Measurements from ENCODE around the gene PRR19.

PRR19 gene

DNA sequence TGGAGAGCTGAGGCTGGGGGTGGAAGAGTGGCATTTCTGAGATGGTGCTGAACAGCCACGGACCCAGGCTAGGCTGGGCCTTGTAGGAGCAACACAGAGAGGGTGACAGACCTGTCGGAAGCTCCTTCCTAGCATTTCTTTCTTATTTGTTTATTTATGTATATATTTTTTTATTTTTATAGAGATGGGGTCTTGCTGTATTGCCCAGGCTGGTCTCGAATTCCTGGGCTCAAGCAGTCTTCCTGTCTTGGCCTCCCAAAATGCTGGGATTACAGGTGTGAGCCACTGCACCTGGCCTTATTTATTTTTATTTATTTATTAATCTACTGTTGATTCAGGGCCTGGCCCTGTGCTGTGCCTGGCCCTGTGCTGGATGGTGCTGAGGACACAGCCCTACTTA is 26.4 kb upstream of the PRR19 start:
- TF ChIP-seq TOX (CRISPR knock-in tag; IDR thresholded peaks at IDR 0.05; ENCODE audit: borderline replicate concordance) = no peak
- TF ChIP-seq, protein P1, sequence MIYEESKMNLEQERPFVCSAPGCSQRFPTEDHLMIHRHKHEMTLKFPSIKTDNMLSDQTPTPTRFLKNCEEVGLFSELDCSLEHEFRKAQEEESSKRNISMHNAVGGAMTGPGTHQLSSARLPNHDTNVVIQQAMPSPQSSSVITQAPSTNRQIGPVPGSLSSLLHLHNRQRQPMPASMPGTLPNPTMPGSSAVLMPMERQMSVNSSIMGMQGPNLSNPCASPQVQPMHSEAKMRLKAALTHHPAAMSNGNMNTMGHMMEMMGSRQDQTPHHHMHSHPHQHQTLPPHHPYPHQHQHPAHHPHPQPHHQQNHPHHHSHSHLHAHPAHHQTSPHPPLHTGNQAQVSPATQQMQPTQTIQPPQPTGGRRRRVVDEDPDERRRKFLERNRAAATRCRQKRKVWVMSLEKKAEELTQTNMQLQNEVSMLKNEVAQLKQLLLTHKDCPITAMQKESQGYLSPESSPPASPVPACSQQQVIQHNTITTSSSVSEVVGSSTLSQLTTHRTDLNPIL (CRISPR knock-in tag; IDR thresholded peaks at IDR 0.05; ENCODE audit: low read depth) = no peak
- TF ChIP-seq, protein P2, sequence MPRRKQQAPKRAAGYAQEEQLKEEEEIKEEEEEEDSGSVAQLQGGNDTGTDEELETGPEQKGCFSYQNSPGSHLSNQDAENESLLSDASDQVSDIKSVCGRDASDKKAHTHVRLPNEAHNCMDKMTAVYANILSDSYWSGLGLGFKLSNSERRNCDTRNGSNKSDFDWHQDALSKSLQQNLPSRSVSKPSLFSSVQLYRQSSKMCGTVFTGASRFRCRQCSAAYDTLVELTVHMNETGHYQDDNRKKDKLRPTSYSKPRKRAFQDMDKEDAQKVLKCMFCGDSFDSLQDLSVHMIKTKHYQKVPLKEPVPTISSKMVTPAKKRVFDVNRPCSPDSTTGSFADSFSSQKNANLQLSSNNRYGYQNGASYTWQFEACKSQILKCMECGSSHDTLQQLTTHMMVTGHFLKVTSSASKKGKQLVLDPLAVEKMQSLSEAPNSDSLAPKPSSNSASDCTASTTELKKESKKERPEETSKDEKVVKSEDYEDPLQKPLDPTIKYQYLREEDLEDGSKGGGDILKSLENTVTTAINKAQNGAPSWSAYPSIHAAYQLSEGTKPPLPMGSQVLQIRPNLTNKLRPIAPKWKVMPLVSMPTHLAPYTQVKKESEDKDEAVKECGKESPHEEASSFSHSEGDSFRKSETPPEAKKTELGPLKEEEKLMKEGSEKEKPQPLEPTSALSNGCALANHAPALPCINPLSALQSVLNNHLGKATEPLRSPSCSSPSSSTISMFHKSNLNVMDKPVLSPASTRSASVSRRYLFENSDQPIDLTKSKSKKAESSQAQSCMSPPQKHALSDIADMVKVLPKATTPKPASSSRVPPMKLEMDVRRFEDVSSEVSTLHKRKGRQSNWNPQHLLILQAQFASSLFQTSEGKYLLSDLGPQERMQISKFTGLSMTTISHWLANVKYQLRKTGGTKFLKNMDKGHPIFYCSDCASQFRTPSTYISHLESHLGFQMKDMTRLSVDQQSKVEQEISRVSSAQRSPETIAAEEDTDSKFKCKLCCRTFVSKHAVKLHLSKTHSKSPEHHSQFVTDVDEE (CRISPR knock-in tag; IDR thresholded peaks at IDR 0.05) = no peak
- no peak for TF ChIP-seq PPARA (CRISPR knock-in tag; IDR thresholded peaks at IDR 0.05; ENCODE audit: borderline replicate concordance)
- TF ChIP-seq ZNF70 (CRISPR knock-in tag; IDR thresholded peaks at IDR 0.05) = no peak
- no peak for TF ChIP-seq ZNF8 (CRISPR knock-in tag; IDR thresholded peaks at IDR 0.05)
- TF ChIP-seq RARB (CRISPR knock-in tag; IDR thresholded peaks at IDR 0.05) = no peak
- TF ChIP-seq, protein P3, sequence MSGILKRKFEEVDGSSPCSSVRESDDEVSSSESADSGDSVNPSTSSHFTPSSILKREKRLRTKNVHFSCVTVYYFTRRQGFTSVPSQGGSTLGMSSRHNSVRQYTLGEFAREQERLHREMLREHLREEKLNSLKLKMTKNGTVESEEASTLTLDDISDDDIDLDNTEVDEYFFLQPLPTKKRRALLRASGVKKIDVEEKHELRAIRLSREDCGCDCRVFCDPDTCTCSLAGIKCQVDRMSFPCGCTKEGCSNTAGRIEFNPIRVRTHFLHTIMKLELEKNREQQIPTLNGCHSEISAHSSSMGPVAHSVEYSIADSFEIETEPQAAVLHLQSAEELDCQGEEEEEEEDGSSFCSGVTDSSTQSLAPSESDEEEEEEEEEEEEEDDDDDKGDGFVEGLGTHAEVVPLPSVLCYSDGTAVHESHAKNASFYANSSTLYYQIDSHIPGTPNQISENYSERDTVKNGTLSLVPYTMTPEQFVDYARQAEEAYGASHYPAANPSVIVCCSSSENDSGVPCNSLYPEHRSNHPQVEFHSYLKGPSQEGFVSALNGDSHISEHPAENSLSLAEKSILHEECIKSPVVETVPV (CRISPR knock-in tag; IDR thresholded peaks at IDR 0.05) = no peak
- TF ChIP-seq ARNTL (CRISPR knock-in tag; IDR thresholded peaks at IDR 0.05; ENCODE audit: borderline replicate concordance, low read depth) = no peak
- no peak for TF ChIP-seq TCF4 (CRISPR knock-in tag; IDR thresholded peaks at IDR 0.05; ENCODE audit: borderline replicate concordance)
- no peak for TF ChIP-seq SNAI2 (CRISPR knock-in tag; IDR thresholded peaks at IDR 0.05)
- TF ChIP-seq, protein P4, sequence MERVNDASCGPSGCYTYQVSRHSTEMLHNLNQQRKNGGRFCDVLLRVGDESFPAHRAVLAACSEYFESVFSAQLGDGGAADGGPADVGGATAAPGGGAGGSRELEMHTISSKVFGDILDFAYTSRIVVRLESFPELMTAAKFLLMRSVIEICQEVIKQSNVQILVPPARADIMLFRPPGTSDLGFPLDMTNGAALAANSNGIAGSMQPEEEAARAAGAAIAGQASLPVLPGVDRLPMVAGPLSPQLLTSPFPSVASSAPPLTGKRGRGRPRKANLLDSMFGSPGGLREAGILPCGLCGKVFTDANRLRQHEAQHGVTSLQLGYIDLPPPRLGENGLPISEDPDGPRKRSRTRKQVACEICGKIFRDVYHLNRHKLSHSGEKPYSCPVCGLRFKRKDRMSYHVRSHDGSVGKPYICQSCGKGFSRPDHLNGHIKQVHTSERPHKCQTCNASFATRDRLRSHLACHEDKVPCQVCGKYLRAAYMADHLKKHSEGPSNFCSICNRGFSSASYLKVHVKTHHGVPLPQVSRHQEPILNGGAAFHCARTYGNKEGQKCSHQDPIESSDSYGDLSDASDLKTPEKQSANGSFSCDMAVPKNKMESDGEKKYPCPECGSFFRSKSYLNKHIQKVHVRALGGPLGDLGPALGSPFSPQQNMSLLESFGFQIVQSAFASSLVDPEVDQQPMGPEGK (CRISPR knock-in tag; IDR thresholded peaks at IDR 0.05; ENCODE audit: borderline replicate concordance) = no peak
- TF ChIP-seq CSDC2 (CRISPR knock-in tag; IDR thresholded peaks at IDR 0.05) = no peak
- TF ChIP-seq ZFP3 (CRISPR knock-in tag; IDR thresholded peaks at IDR 0.05) = no peak
- TF ChIP-seq ESRRG (CRISPR knock-in tag; IDR thresholded peaks at IDR 0.05) = no peak
- no peak for TF ChIP-seq GLIS3 (CRISPR knock-in tag; IDR thresholded peaks at IDR 0.05)
- no peak for TF ChIP-seq ISL1 (CRISPR knock-in tag; IDR thresholded peaks at IDR 0.05)
- no peak for TF ChIP-seq BACH2 (CRISPR knock-in tag; IDR thresholded peaks at IDR 0.05; ENCODE audit: borderline replicate concordance)
- ATAC-seq = no peak

DNA sequence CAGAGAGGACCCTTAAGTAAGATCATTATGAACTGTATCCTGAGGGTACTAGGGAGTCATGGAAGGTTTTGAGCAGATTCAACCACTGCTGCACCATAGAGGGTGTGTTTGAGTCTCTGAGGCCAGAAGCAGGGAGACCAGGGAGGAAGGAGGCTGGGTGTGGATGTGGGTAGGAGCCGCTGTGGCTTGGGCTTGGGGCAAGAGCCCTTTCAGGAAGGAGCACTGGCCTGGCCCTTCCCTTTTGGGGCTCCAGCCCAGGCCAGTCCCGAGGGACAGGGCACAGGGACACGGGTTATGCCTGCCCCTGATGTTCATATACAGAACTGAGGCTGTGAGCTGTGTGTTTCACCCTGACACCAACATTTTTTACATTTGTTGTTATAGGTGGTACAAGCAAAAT is 25.6 kb upstream of the PRR19 start:
- TF ChIP-seq ZNF70 (CRISPR knock-in tag; IDR thresholded peaks at IDR 0.05) = no peak
- TF ChIP-seq, protein P2 (CRISPR knock-in tag; IDR thresholded peaks at IDR 0.05) = no peak
- no peak for TF ChIP-seq PPARA (CRISPR knock-in tag; IDR thresholded peaks at IDR 0.05; ENCODE audit: borderline replicate concordance)
- TF ChIP-seq ESRRG (CRISPR knock-in tag; IDR thresholded peaks at IDR 0.05) = no peak
- TF ChIP-seq, protein P5, sequence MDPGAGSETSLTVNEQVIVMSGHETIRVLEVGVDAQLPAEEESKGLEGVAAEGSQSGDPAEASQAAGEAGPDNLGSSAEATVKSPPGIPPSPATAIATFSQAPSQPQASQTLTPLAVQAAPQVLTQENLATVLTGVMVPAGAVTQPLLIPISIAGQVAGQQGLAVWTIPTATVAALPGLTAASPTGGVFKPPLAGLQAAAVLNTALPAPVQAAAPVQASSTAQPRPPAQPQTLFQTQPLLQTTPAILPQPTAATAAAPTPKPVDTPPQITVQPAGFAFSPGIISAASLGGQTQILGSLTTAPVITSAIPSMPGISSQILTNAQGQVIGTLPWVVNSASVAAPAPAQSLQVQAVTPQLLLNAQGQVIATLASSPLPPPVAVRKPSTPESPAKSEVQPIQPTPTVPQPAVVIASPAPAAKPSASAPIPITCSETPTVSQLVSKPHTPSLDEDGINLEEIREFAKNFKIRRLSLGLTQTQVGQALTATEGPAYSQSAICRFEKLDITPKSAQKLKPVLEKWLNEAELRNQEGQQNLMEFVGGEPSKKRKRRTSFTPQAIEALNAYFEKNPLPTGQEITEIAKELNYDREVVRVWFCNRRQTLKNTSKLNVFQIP (CRISPR knock-in tag; IDR thresholded peaks at IDR 0.05; ENCODE audit: borderline replicate concordance, low read depth) = no peak
- no peak for TF ChIP-seq TCF4 (CRISPR knock-in tag; IDR thresholded peaks at IDR 0.05; ENCODE audit: borderline replicate concordance)
- no peak for TF ChIP-seq ZFP3 (CRISPR knock-in tag; IDR thresholded peaks at IDR 0.05)
- no peak for TF ChIP-seq ZNF8 (CRISPR knock-in tag; IDR thresholded peaks at IDR 0.05)
- no peak for TF ChIP-seq BACH2 (CRISPR knock-in tag; IDR thresholded peaks at IDR 0.05; ENCODE audit: borderline replicate concordance)
- TF ChIP-seq, protein P4 (CRISPR knock-in tag; IDR thresholded peaks at IDR 0.05; ENCODE audit: borderline replicate concordance) = no peak
- no peak for TF ChIP-seq CSDC2 (CRISPR knock-in tag; IDR thresholded peaks at IDR 0.05)
- TF ChIP-seq SNAI2 (CRISPR knock-in tag; IDR thresholded peaks at IDR 0.05) = no peak
- TF ChIP-seq ZFP30 (CRISPR knock-in tag; IDR thresholded peaks at IDR 0.05) = no peak
- TF ChIP-seq, protein P3 (CRISPR knock-in tag; IDR thresholded peaks at IDR 0.05) = no peak
- no peak for TF ChIP-seq TOX (CRISPR knock-in tag; IDR thresholded peaks at IDR 0.05; ENCODE audit: borderline replicate concordance)
- TF ChIP-seq GLIS3 (CRISPR knock-in tag; IDR thresholded peaks at IDR 0.05) = no peak

More for the DNA sequence above, 25.6 kb upstream of the PRR19 start:
- no peak for ATAC-seq

All from SK-N-SH treated with all-trans-retinoic acid at 6 μM for 48 hours (cell line).